Measurements from ENCODE around the gene REXO1.

DNA sequence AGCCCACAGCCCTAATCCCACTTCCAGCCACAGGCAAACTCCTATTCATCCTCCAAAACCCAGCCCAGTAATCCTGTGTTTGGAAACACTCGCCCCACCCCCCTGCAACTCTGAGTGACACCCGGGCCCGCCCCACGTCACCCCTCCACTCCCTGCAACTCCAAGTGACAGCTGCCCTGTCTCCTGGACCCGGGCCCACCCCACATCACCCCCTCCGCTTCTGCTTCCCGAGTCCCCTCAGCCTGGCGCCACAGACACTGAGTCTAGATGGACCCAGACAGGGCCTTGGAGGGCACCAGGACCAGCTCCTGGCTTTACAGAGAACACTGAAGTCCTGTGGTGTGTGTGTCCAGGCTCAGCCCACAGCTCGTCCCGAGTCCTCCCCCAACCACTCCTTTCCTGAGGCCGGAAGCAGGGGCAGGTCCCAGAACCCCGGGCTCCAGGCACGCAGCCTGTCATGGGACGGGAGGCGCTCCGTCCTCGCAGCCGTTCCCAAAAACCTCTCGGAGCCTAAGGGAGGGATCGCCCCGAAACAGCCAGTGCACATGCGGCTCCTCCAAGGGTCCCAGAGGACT lies 7.7 kb downstream of the REXO1 start:
- TF ChIP-seq SMAD3 (CRISPR knock-in tag; IDR thresholded peaks at IDR 0.05; ENCODE audit: borderline replicate concordance) = no peak
- no peak for TF ChIP-seq TEAD4 (CRISPR knock-in tag; IDR thresholded peaks at IDR 0.05)
- TF ChIP-seq SP1 (CRISPR knock-in tag; conservative IDR thresholded peaks at IDR 0.05) = no peak

Measured in WTC11 (cell line).